Progenitor cell of endocrine pancreas (in vitro differentiated cells): ENCODE measurements around the gene LCMT1. TPM values are rescaled to one million over a fixed set of nuclear protein-coding genes. Genes with fewer than 3 reads are reported as not detected.
A peak's percentile ranks its signal among the peaks of the same experiment; 100 is the strongest.

Experiments used
- DNase-seq: peaks from one replicate; pipeline ENCODE4 v3.0.0; 2021; ENCODE audit warnings: low spot score; ENCODE audit not compliant: unreplicated experiment
- H3K27ac Mint-ChIP-seq: 2 replicates; pipeline ENCODE4 v1.8.0; 2021; ENCODE audit warnings: mild to moderate bottlenecking, moderate library complexity, mixed read lengths
- H3K27me3 Mint-ChIP-seq: 2 replicates; pipeline ENCODE4 v1.8.0; 2021; ENCODE audit warnings: mixed read lengths
- H3K36me3 Mint-ChIP-seq: 2 replicates; pipeline ENCODE4 v1.8.0; 2022; ENCODE audit warnings: mixed read lengths; ENCODE audit not compliant: insufficient read depth
- H3K4me1 Mint-ChIP-seq: 2 replicates; pipeline ENCODE4 v1.8.0; 2021; ENCODE audit warnings: low read depth, mixed read lengths
- H3K4me3 Mint-ChIP-seq: 2 replicates; pipeline ENCODE4 v1.8.0; 2021; ENCODE audit warnings: low read depth, mild to moderate bottlenecking, moderate library complexity, mixed read lengths
- H3K9me3 Mint-ChIP-seq: 2 replicates; pipeline ENCODE4 v1.8.0; 2021; ENCODE audit warnings: low read depth, mixed read lengths
- total RNA-seq: library from RNA; stranded (reverse); gene quantifications from 2 replicates; pipeline ENCODE4 v1.2.1, GENCODE V29; 2021
- TF ChIP-seq, protein P1 (sequence below): fragments of 200-600 bp; sonication (generic); IDR thresholded peaks from one replicate; pipeline ENCODE4 v1.5.0; 2021; ENCODE audit warnings: antibody characterized with exemption, mild to moderate bottlenecking; ENCODE audit not compliant: unreplicated experiment

Gene LCMT1
- total RNA-seq, 1 donor from 2014 or later, result 71.8 TPM

DNA sequence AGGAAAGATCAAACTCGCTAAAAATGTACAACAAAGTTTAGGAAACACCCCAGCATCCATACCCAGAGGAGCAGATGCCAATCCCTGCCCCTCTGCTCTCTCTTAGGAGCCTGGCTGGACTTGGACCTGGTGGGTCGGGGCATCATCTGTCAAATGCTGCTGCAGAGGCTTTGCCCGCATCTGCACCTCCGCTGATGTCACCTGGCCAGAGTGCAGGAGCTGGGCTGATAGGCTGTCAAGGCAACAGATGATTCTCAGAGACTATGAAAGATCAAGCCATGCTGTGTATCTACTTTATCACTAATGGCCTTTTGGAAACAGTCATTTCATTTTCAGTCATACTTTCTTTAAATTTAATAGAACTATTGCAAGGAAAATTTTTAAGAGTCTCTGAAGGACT lies 15.9 kb upstream of the LCMT1 start:
- TF ChIP-seq, protein P1, sequence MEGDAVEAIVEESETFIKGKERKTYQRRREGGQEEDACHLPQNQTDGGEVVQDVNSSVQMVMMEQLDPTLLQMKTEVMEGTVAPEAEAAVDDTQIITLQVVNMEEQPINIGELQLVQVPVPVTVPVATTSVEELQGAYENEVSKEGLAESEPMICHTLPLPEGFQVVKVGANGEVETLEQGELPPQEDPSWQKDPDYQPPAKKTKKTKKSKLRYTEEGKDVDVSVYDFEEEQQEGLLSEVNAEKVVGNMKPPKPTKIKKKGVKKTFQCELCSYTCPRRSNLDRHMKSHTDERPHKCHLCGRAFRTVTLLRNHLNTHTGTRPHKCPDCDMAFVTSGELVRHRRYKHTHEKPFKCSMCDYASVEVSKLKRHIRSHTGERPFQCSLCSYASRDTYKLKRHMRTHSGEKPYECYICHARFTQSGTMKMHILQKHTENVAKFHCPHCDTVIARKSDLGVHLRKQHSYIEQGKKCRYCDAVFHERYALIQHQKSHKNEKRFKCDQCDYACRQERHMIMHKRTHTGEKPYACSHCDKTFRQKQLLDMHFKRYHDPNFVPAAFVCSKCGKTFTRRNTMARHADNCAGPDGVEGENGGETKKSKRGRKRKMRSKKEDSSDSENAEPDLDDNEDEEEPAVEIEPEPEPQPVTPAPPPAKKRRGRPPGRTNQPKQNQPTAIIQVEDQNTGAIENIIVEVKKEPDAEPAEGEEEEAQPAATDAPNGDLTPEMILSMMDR, result no peak
- Mint-ChIP-seq H3K4me1 (no peaks in the 10 kb centered on the region), H3K27ac (no peak overlapping the region), H3K36me3 (no peaks in the 10 kb centered on the region), H3K9me3 (no peaks in the 10 kb centered on the region), H3K4me3 (no peak overlapping the region), H3K27me3 (peaks cover 34% of the 10 kb centered on the region)
- no peak for DNase-seq

DNA sequence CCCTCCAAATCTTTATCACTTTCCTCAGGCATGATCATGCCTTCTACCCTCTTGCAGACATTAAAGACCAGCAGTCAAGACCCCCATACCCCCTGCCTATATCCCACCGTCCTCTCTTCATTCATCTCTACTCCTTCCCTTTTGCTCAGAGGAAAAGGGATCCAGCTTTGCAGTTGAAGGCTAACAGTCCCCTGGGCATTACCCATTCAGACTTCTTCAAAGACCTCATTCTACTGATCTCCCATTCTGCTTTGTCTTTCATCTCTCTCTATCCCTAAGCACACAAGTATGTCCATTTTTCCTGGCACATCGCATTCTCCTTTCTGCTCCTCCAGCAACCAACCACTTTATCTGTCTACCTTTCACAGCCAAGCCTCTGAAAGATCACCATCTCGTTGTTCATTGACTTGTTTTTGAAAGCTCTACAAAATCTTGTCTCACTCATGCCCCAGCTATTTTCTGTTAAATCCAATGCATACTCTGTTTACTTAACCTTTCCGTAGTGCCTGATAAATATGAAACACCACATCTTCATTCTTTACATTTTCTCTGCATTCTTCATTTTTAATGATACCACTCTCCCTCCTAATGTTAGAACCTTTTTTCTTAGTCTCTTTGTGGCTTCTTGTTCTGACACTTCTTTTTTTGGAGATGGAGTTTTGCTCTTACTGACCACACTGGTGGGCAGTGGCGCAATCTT lies 14.1 kb upstream of the LCMT1 start:
- Mint-ChIP-seq H3K4me3 (no peak overlapping the region), H3K27me3 (peaks cover 34% of the 10 kb centered on the region)
- TF ChIP-seq, protein P1, result no peak

DNA sequence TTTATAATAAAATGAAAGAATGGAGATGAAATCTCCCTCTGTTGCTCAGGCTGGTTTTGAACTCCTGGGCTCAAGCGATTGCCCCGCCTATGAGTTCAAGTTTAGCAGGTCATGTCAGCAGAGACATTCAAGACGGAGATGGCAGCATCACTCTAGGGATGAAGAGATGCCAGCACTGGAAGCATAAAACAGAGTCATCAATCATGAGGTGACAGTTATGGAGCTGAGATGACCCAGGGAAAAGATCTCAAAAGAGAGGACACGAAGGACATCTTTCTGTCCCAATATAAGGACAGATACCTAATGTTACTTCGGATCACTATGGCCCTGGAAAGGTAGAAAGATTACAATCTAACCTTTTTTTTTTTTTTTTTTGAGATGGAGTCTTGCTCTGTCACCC lies 11.0 kb upstream of the LCMT1 start:
- no peak overlapping the region for H3K4me3 Mint-ChIP-seq
- H3K9me3 Mint-ChIP-seq, result no peaks in the 10 kb centered on the region
- no peaks in the 10 kb centered on the region for H3K4me1 Mint-ChIP-seq
- TF ChIP-seq, protein P1, result no peak
- H3K27ac Mint-ChIP-seq, result no peak overlapping the region
- H3K36me3 Mint-ChIP-seq, result no peaks in the 10 kb centered on the region
- H3K27me3 Mint-ChIP-seq, result peaks cover 19% of the 10 kb centered on the region
- DNase-seq, result no peak

More for the DNA sequence above, 14.1 kb upstream of the LCMT1 start:
- H3K4me1 Mint-ChIP-seq, result no peaks in the 10 kb centered on the region
- H3K27ac Mint-ChIP-seq, result no peak overlapping the region
- H3K9me3 Mint-ChIP-seq, result no peaks in the 10 kb centered on the region
- no peaks in the 10 kb centered on the region for H3K36me3 Mint-ChIP-seq
- no peak for DNase-seq

DNA sequence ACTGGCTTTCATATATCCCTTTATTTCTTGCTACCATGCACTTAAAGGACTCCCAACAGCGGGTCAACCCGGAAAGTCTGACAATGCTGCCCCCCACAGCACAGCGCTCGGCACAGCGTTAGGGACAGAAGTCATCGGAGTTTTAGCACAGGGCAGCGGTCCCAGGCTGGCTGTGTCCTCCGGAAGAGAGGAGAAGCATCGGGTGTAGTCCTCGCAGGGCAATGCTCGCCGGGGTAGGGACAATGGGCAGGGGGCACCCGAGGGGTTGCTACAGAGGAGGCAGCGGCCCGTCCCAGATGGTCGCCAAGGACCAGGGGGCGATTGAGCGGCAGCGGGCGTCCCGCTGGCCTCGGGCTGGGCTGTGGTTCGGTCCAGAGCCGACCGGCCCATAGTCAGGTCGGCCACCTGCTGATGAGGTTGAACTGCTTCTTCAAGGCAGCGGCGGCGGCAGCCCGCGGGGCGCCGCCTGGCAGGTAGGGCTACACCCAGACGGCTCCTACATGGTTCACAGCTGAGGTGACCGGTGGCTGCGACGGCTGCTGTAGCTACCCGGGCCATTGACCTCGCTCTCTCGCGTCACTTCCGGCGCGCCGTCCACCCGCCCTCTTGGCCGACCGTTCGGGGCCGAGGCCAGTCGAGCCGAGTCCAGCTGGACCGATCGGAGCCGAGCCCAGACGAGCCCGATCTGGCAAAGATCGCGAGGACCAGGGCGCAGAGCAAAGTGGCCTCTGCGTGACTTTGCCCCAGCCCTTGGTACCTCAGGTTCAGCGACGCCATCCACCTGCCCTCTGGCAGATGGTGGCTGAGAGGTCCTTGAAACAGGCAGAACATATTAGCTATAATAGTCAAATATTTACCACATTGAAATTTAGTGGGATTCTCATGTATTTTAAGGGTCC lies 4.7 kb upstream of the LCMT1 start:
- Mint-ChIP-seq H3K9me3 (no peaks in the 10 kb centered on the region), H3K36me3 (no peaks in the 10 kb centered on the region), H3K27ac (peak overlapping the region; percentile 94), H3K4me3 (peak overlapping the region; percentile 93), H3K27me3 (peaks cover 11% of the 10 kb centered on the region), H3K4me1 (peaks cover 12% of the 10 kb centered on the region)
- DNase-seq, result peak; percentile 85
- TF ChIP-seq, protein P1, result peak; percentile 31

DNA sequence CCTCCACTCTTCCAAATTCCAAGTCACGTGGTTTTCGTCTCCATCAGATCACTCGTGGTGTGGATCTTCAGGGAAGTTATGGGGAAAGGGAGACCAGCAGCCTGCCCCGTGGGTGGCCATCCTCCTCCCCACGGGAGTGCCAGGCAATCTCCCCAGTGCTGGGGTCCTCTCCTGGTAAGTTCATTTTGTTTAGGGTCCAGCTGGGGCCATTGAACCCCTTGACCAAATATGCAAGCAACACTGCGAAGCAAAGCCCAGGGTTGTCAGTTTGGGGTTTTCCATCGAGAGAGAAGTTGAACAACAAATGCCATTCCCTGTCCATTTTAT lies 4.1 kb upstream of the LCMT1 start:
- H3K27me3 Mint-ChIP-seq, result peaks cover 11% of the 10 kb centered on the region
- H3K4me3 Mint-ChIP-seq, result peak overlapping the region; percentile 93
- DNase-seq, result no peak
- H3K36me3 Mint-ChIP-seq, result no peaks in the 10 kb centered on the region
- H3K9me3 Mint-ChIP-seq, result no peaks in the 10 kb centered on the region
- TF ChIP-seq, protein P1, result no peak
- H3K4me1 Mint-ChIP-seq, result peaks cover 16% of the 10 kb centered on the region
- peak overlapping the region; percentile 94 for H3K27ac Mint-ChIP-seq
